ENCODE data around the gene MRPL20.
A peak's percentile ranks its signal among the peaks of the same experiment; 100 is the strongest.
"Not testable (repeated sequence)": the region's sequence is repeated elsewhere in the genome, so short reads cannot be mapped to it uniquely, and the experiment has no call there.

The MRPL20 gene

GRCh38 chr1:1425753-1426495 lies 18.8 kb upstream of the MRPL20 start:
- DNase-seq, result no peak

GRCh38 chr1:1425426-1425752 lies 18.3 kb upstream of the MRPL20 start:
- DNase-seq, result no peak

GRCh38 chr1:1424707-1425106 lies 17.6 kb upstream of the MRPL20 start:
- DNase-seq, result no peak

- no peak for DNase-seq
Measured at GRCh38 chr1:1423245-1423597, 16.1 kb upstream of the MRPL20 start.

GRCh38 chr1:1422465-1423244 lies 15.6 kb upstream of the MRPL20 start:
- DNase-seq, result no peak

- no peak for DNase-seq
Measured at GRCh38 chr1:1421907-1422464, 14.9 kb upstream of the MRPL20 start.

GRCh38 chr1:1421147-1421906 lies 14.2 kb upstream of the MRPL20 start, which contains the start of gene ANKRD65:
ANKRD65 (minus strand) TSS chr1:1421276; CDS start chr1:1421005, 271 bp downstream.
- DNase-seq, result no peak

- DNase-seq, result no peak
Measured at GRCh38 chr1:1420654-1421141, 13.6 kb upstream of the MRPL20 start.

GRCh38 chr1:1419813-1420653 lies 12.9 kb upstream of the MRPL20 start:
- no peak for DNase-seq

GRCh38 chr1:1419363-1419812 lies 12.3 kb upstream of the MRPL20 start:
- DNase-seq, result no peak

- DNase-seq, result no peak
Measured at GRCh38 chr1:1418464-1419362, 11.6 kb upstream of the MRPL20 start.

GRCh38 chr1:1417825-1418463 lies 10.9 kb upstream of the MRPL20 start:
- not testable (repeated sequence) for DNase-seq

- not testable (repeated sequence) for DNase-seq
Measured at GRCh38 chr1:1417396-1417795, 10.3 kb upstream of the MRPL20 start.

GRCh38 chr1:1415751-1416150 lies 8.7 kb upstream of the MRPL20 start:
- DNase-seq, result no peak

GRCh38 chr1:1412311-1412902 lies 5.3 kb upstream of the MRPL20 start:
- not testable (repeated sequence) for DNase-seq

GRCh38 chr1:1411626-1412025 lies 4.5 kb upstream of the MRPL20 start:
- no peak for DNase-seq

- DNase-seq, result not testable (repeated sequence)
Measured at GRCh38 chr1:1410238-1410637, 3.1 kb upstream of the MRPL20 start.

- DNase-seq, result peak; percentile 25
Measured at GRCh38 chr1:1407636-1408318, 684 bp upstream of the MRPL20 start.

- DNase-seq, result no peak
Measured at GRCh38 chr1:1406101-1406820, 832 bp downstream of the MRPL20 start.

Data from CD4-positive, alpha-beta T cell treated with Interleukin-10 for 1 hour (primary cell).